ENCODE measurements around the gene RNH1.
"Not testable (repeated sequence)": the region's sequence is repeated elsewhere in the genome, so short reads cannot be mapped to it uniquely, and the experiment has no call there.

Gene RNH1

DNA sequence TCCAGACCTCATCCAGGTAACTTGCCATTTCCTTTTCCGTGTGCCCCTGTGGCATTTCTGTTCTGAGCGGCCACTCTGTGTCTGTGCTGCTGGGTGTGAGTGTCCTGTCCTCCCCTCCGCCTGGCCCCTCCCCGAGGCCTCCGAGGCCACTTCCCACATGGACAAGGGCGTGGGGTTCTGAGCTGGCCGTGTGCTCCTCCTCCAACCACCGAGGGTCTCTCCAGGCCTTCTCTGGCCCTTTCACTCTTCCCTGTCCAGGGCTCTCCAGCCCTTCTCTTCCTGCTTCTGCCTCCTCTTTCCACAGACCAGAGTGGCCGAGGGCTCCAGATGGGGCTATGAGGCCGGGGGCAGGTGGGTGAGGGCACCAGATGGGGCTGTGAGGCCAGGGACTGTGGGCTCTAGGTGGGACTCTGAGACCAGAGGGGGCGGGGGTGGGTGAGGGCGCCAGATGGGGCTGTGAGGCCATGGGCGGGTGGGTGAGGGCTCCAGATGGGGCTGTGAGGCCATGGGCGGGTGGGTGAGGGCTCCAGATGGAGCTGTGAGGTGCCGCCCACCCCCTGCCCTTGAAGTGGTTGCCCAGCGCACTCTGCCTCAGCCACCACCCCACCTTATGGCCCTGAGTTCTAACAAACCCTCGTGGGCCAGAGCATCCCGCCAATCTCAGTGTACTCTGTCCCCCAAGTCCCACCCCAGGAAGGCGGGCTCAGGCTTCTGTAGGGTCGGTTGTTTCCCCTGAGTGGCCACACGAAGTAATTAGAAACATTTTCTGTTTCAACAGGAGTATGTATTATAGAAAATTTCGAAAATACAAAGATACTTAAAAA is 32.9 kb downstream of the RNH1 start:
- no peak for DNase-seq

DNA sequence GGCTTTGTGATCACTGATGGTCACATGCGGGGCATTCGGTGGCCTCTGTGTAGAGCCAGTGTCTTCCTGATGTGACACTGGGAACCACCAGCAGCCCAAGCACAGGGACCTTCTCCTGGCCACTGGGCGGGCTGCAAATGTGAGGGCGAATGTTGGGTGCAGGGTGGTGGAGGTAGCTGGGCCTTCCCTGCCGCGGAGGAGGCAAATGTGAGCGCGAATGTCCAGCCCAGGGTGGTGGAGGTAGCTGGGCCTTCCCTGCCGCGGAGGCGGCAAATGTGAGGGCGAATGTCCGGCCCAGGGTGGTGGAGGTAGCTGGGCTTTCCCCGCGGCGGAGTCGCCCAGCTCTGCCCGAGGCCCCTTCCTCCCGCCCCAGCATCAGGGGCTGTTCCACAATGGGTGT is 33.6 kb downstream of the RNH1 start:
- DNase-seq = no peak

DNA sequence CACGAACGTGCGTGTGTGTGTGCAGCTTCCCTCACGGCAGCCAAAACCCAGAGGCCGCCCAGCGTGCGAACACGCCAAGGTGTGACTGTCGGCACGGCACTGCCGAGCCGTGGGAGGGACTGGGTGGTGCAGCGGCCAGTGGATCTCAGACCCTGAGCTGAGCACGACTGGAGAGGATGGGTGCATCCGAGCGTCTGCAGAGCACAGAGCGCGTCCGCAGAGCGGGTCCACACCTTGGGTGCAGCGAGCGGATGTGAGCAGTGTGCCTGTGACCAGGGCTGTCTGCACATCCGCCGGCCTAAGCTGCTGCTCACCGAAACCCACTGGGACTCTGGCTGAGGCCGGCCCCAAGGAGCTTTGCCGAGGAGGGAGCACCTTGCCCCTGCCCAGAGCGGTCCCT is 34.2 kb downstream of the RNH1 start:
- no peak for DNase-seq

GRCh38 chr11:472272-472671 is 34.8 kb downstream of the RNH1 start:
- DNase-seq = no peak

- DNase-seq = no peak
Observed at GRCh38 chr11:471468-472145, 35.4 kb downstream of the RNH1 start.

- peak; percentile 61 for DNase-seq
Observed at GRCh38 chr11:469684-470560, 37.1 kb downstream of the RNH1 start.

DNA sequence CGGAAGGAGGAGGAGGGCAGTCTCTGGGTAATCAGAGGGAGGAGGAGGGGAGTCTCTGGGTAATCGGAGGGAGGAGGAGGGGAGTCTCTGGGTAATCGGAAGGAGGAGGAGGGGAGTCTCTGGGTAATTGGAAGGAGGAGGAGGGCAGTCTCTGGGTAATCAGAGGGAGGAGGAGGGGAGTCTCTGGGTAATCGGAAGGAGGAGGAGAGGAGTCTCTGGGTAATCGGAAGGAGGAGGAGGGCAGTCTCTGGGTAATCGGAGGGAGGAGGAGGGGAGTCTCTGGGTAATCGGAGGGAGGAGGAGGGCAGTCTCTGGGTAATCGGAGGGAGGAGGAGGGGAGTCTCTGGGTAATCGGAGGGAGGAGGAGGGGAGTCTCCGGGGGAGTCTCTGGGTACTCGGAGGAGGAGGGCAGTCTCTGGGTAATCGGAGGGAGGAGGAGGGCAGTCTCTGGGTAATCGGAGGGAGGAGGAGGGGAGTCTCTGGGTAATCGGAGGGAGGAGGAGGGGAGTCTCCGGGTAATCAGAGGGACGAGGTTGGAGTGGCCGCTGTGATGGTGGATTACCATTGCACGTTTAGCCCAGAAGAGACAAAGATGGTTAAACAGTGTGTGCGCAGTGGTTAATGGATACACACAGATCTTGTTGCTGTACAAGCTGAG is 37.9 kb downstream of the RNH1 start:
- DNase-seq = not testable (repeated sequence)

DNA sequence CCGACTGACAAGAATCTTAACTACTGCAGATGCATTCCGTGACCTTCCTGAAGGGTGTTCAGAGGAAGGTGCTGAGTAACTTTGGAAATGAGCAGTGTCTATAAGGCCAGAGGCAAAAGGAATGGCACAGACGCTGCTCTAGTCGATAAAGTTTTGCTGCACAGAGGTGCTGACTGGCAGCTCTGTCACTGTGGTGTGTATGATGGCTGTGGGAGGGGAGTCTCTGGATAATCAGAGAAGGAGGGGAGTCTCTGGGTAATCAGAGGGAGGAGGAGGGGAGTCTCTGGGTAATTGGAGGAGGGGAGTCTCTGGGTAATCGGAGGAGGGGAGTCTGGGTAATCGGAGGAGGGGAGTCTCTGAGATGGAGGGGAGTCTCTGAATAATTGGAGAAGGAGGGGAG is 38.5 kb downstream of the RNH1 start:
- no peak for DNase-seq

DNA sequence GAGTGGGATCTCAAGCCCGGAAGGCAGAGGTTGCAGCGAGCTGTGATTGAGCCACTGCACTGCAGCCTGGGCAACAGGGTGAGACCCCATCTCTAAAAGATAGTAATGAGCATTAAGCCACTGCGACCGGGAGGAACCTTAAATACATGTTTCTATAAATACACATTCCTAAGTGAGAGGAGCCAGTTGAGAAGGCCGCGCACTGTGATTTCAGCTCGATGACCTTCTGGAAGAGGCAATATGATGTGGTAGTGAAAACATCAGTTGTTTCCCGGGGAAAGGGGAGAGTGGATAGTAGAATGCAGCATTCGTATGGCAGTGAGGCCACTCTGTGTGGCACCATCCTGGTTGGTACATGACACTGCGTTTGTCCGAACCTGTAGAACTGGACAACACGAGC is 39.0 kb downstream of the RNH1 start:
- no peak for DNase-seq

- no peak for DNase-seq
Observed at GRCh38 chr11:465896-466530, 41.0 kb downstream of the RNH1 start.

GRCh38 chr11:464316-464715 is 42.7 kb downstream of the RNH1 start:
- no peak for DNase-seq

DNA sequence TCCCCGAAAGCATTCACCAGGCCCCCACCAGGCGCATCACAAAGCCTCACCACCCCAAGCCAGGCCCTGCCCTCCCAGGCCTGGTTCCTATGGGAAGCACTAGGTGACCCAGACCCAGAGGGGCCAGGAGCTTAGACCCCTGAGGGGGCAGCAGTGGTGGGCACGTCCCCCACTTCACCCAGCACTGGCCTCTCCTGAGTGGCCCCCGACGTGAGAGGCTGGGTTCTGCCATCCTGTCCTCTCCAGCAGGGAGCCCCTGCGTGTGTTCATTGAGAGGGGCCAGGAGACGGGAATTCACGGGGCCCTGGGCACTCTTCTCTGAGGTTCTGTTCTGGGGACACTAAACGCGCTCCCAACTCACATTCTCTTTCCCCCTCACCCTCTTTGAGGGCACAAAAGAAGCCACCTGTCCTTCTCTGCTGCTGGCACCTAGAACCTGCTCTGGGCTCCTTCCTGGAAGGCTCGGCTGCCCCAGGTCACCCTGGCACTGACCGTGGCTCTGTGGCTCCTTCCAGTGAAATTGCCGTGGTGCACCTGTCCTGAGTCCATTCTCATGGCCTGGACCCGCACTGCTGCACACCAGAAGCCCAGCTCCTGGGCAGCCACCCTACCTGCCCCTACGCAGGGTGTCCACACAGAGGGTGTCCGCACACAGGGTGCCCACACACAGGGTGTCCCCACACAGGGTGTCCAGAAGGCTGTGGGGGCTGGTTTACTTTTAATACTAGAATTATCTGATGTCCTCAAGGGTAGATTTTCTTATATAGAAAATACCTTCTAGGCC is 44.7 kb downstream of the RNH1 start:
- no peak for DNase-seq

DNA sequence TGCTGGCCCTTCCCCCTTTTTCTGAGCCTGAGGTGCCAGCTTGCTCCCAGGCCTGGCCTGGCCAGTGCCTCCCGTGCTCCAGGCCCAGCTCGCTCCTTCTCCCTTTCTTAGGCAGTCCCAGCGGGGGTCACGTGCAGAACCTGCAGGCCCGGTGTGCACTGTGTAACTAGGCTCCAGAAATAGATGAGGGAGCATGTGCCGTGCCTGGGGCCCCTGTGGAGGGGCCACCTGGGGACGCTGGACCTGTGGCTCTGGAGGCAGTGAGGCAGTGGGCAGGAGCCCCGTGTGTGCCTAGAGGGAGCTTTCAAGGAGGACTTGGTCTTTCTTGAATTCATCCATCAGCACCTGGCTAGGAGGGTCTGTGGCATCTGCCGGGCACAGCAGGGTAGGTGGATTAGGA is 45.4 kb downstream of the RNH1 start:
- no peak for DNase-seq

- DNase-seq = no peak
Observed at GRCh38 chr11:460331-461199, 46.5 kb downstream of the RNH1 start.

DNA sequence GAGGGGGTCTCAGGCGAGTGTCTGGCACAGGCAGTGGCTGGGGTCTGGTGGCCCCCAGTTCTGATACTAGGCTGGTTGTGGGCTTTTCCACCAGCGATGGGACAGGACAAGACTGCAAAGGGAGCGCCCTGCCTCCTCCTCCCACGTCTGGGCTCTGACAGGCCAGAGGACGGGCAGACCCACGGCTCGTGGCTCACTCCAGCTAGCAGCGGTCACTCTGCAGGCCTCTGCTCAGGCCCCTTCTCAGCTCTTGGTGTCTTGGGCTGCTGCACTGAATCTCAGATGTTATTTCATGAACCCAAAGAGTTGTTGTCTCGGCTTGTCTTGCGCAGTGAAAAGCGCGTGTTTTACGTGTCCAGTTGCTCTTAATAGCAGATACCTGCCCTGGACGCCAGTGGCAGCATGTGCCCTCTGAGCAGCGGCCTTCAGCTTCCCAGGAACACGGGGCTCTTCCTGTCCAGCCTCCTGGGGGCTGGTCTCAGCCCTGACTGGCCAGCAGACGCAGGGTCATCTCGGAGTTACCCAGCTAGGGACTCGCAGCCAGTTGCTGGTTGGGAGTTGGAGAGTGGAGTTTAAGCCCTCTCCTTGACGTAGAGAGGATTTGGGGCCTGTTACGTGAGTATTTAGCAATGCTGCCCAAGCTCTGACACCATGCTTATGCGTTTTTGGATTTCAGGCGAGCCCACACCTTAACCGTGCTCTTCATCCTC is 47.4 kb downstream of the RNH1 start:
- no peak for DNase-seq

DNA sequence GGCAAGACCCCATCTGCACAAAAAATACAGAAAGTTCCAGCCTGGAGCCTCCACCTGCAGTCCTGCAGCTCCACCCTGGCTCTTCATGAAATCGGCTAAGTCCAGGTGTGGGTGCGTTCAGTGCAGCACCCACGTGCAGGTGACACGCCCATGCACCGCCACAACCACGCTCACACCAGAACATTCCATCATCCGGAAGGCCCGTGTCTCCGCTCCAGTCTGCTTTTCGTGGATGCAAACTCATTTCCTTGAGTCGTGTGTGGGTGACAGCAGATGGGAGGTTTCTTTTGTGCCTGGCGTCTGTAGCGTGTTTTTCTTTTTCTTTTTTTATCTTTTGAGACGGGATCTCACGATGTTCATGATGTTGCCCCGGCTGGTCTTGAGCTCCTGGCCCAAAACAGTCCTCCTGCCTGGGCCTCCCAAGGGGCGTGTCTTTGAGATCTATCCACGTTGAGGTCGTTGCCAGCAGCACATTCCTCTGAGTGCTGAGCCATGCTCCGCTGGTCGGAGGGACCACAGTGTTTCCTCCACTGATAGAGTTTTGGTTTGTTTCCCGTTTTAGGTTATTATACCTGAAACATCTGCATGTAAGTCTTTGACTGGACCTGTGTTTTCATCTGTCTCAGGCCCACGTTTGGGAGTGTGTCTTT is 49.8 kb downstream of the RNH1 start:
- no peak for DNase-seq

- DNase-seq = no peak
Observed at GRCh38 chr11:456533-456932, 50.5 kb downstream of the RNH1 start.

DNA sequence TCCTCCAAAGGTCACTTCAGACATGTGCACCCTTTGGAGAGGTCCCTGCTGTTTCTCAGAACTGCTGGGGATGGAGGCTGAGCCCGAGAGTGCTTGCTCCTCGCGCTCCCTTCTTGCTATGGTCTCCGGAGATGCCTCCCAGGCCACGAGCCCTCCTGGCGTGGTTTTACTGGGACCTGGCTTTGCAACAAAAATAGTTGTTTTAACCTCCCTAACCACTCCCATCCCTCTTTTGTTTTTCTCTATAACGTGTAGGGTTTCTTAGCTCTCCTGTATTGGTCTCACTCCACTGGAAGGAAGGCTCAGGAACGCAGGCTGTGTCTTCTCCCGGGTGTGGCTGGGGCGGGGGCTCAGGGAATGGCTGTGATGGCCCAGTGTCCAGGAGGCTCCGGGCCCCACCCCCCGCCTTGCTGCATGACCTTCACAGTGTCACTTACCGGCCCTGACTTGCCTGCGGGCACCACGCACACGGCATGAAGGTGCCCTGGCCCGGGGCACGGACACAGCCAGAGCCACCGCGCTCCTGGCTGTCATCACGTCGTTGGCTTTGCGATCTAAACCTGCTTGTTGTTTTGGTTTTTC is 51.4 kb downstream of the RNH1 start:
- DNase-seq = no peak

Measured in fibroblast of skin of right quadriceps (primary cell).